Epidermal melanocyte (primary cell): Measurements from ENCODE around the gene SDK1.

Experiments used
- DNase-seq: peaks from one replicate; pipeline ENCODE4 v3.0.0; 2011; ENCODE audit warnings: low spot score; ENCODE audit not compliant: insufficient read length

SDK1 gene

GRCh38 chr7:3408814-3409595 lies 108.0 kb downstream of the SDK1 start:
- DNase-seq, result no peak

- no peak for DNase-seq
Measured at GRCh38 chr7:3412871-3413270, 111.8 kb downstream of the SDK1 start.

- no peak for DNase-seq
Measured at GRCh38 chr7:3415861-3416312, 114.8 kb downstream of the SDK1 start.

GRCh38 chr7:3416453-3416852 lies 115.4 kb downstream of the SDK1 start:
- DNase-seq, result no peak

- DNase-seq, result no peak
Measured at GRCh38 chr7:3425087-3425486, 124.0 kb downstream of the SDK1 start.

GRCh38 chr7:3426064-3426463 lies 125.0 kb downstream of the SDK1 start:
- DNase-seq, result no peak

GRCh38 chr7:3427957-3428356 lies 126.9 kb downstream of the SDK1 start:
- DNase-seq, result no peak

- DNase-seq, result no peak
Measured at GRCh38 chr7:3429981-3430380, 128.9 kb downstream of the SDK1 start.

GRCh38 chr7:3430588-3430987 lies 129.5 kb downstream of the SDK1 start:
- DNase-seq, result no peak

GRCh38 chr7:3431306-3431705 lies 130.3 kb downstream of the SDK1 start:
- DNase-seq, result no peak

GRCh38 chr7:3432911-3433310 lies 131.9 kb downstream of the SDK1 start:
- DNase-seq, result no peak

- no peak for DNase-seq
Measured at GRCh38 chr7:3434611-3435010, 133.6 kb downstream of the SDK1 start.

GRCh38 chr7:3436112-3436511 lies 135.1 kb downstream of the SDK1 start:
- DNase-seq, result no peak

GRCh38 chr7:3436746-3437145 lies 135.7 kb downstream of the SDK1 start:
- no peak for DNase-seq

GRCh38 chr7:3437467-3437866 lies 136.4 kb downstream of the SDK1 start:
- no peak for DNase-seq

GRCh38 chr7:3438352-3438751 lies 137.3 kb downstream of the SDK1 start:
- DNase-seq, result no peak

GRCh38 chr7:3439333-3440030 lies 138.4 kb downstream of the SDK1 start:
- peak; percentile 31 for DNase-seq

GRCh38 chr7:3440509-3440908 lies 139.5 kb downstream of the SDK1 start:
- DNase-seq, result no peak

GRCh38 chr7:3443716-3444115 lies 142.7 kb downstream of the SDK1 start:
- DNase-seq, result no peak

- no peak for DNase-seq
Measured at GRCh38 chr7:3446786-3447185, 145.7 kb downstream of the SDK1 start.

GRCh38 chr7:3451701-3452100 lies 150.6 kb downstream of the SDK1 start:
- DNase-seq, result no peak

- DNase-seq, result no peak
Measured at GRCh38 chr7:3453398-3453797, 152.3 kb downstream of the SDK1 start.
